HG03039 (cell line): ENCODE results near the gene SLC34A2.
"Not testable (repeated sequence)": the region's sequence is repeated elsewhere in the genome, so short reads cannot be mapped to it uniquely, and the experiment has no call there.

Experiments used
- ATAC-seq: cut with Tn5 transposase; IDR thresholded peaks from one replicate; pipeline ENCODE4 v1.9.1; 2021; ENCODE audit warnings: mild to moderate bottlenecking, moderate library complexity; ENCODE audit not compliant: unreplicated experiment

Gene SLC34A2

GRCh38 chr4:25658777-25659176 is 3.1 kb downstream of the SLC34A2 start:
- no peak for ATAC-seq

DNA sequence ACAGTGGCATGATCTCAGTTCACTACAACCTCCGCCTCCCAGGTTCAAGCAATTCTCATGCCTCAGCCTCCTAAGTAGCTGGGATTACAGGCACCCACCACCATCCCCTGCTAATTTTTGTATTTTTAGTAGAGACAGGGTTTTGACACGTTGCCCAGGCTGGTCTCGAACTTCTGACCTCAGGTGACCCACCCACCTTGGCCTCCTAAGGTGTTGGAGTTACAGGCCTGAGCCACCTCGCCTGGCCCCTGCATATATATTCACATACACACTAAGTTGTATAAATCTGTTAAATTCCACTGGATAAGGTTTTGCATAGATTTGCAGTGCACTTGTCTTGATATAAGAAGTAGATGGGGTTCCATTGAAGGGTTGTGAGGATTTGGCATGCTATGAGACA is 5.8 kb downstream of the SLC34A2 start:
- ATAC-seq, result not testable (repeated sequence)

GRCh38 chr4:25662306-25662705 is 6.7 kb downstream of the SLC34A2 start:
- ATAC-seq, result no peak

GRCh38 chr4:25663781-25664180 is 8.1 kb downstream of the SLC34A2 start:
- no peak for ATAC-seq

- no peak for ATAC-seq
These were observed 10.5 kb downstream of the SLC34A2 start for GRCh38 chr4:25666031-25666630.

DNA sequence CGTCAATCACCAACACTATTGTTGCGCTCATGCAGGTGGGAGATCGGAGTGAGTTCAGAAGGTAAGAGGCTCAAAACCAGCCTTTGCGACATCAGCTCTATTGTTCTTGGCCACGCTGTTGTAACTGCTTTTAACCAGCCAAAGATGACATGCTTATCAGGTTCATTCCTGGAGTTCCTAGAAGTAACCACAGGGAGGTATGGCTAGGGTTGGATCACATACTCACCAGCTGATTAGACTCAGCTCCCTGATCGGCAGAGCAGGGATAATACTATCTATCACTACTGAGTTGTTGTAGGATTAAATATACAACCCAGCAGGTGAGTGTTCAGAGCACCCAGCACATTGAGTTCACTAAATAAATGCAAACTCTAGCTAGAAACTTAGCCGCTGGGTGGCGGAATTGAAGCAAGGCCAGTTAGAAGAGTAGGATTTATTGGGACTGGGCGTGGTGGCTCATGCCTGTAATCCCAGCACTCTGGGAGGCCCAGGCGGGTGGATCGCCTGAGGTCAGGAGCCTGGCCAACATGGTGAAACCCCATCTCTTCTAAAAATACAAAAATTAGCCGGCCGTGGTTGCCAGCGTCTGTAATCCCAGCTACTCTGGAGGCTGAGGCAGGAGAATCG is 12.4 kb downstream of the SLC34A2 start:
- ATAC-seq, result no peak

- no peak for ATAC-seq
These were observed 15.3 kb downstream of the SLC34A2 start for GRCh38 chr4:25670991-25671390.

GRCh38 chr4:25672756-25673155 is 17.1 kb downstream of the SLC34A2 start:
- ATAC-seq, result no peak

DNA sequence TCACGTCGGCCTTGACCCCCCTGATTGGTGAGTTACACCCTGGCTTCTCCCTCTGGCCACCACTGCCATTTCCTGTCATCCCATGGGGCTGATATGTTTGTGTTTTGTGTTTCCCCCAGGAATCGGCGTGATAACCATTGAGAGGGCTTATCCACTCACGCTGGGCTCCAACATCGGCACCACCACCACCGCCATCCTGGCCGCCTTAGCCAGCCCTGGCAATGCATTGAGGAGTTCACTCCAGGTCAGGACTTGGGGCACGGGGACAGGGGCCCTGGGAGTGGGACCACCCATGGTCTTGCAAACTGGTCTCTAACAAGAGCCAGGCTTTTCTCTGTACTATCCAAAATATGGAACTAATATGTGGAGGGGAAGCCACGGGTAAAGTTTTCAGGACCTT is 18.7 kb downstream of the SLC34A2 start:
- ATAC-seq, result no peak

GRCh38 chr4:25676221-25676620 is 20.6 kb downstream of the SLC34A2 start:
- no peak for ATAC-seq

DNA sequence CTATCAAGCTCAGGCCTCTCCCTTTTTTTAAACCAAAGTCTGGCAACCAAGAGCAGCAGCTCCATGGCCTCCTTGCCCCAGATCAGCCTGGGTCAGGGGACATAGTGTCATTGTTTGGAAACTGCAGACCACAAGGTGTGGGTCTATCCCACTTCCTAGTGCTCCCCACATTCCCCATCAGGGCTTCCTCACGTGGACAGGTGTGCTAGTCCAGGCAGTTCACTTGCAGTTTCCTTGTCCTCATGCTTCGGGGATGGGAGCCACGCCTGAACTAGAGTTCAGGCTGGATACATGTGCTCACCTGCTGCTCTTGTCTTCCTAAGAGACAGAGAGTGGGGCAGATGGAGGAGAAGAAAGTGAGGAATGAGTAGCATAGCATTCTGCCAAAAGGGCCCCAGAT is 21.5 kb downstream of the SLC34A2 start:
- no peak for ATAC-seq

- ATAC-seq, result no peak
These were observed 22.3 kb downstream of the SLC34A2 start for GRCh38 chr4:25677943-25678342.

GRCh38 chr4:25687773-25688172 is 32.1 kb downstream of the SLC34A2 start:
- no peak for ATAC-seq

DNA sequence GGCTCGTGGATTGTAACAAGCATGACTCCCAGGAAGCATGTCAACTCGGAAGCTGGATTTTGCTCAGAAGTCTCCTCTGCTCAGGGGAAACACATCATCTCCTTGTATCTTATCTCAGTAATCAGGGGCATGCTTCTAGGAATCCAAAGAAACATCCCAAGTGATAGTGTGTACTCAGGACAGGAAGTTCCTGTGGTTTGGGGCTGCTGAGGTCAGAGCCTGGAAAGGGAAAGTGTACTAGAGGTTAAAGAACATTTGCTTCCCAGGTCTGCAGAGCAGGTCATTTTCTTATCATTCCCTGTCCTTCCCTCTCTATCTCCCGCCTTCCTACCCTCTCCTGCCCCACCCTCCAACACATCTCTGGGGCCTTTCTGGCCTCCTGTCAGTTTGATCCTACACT is 38.8 kb downstream of the SLC34A2 start:
- no peak for ATAC-seq

DNA sequence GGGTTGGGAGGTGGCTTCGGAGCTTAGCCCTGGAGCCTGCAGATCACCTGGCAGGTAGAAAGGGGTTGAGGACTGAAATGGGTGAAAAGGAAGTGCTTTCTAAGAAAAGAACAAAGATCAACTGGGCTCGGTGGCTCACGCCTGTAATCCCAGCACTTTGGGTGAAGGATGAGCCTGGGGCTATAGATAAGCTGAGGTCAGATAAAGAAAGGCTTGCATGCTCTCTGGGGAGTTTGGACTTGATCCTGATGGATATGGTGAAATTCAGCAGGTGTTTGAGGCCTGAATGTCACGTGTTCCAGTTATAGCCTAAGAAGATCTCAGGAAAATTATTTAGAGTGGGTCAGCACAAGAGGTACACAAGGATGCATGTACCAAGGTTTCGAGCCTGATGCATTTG is 40.8 kb downstream of the SLC34A2 start:
- ATAC-seq, result no peak

GRCh38 chr4:25697516-25697915 is 41.9 kb downstream of the SLC34A2 start:
- no peak for ATAC-seq

DNA sequence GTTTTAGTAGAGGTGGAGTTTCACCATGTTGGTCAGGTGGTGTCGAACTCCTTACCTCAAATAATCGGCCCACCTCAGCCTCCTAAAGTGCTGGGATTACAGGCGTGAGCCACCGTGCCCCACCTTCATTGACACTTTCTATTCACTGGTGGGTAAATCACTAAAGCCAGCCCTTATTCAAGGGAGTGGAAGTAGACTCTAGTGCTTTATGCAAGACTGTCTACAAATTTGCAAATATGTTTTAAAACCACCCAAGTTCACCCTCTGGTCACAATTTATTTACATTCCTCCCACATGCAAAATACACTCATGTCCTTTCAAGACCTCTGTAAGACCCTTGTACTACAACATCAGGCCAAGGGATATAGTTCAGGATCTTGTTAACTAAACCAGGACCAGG is 45.0 kb downstream of the SLC34A2 start:
- ATAC-seq, result no peak

DNA sequence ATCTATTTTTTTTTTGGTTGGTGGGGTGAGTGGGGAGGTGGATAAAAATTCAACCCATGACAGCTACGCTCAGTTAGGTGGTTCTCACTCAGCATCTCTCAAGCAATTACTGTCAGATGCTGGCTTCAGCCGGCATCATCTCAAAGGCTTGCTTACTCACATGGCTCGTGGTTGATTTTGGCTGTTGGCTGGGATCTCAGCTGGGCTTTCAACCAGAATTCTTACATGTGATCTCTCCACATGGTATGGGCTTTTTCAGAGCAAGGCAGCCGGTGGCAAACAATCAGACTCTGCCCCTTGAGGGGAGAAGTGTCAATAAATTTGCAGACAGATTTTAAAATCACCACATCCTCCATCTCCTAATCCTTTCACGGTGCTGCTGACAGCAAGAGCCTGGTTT is 47.2 kb downstream of the SLC34A2 start:
- ATAC-seq, result no peak

DNA sequence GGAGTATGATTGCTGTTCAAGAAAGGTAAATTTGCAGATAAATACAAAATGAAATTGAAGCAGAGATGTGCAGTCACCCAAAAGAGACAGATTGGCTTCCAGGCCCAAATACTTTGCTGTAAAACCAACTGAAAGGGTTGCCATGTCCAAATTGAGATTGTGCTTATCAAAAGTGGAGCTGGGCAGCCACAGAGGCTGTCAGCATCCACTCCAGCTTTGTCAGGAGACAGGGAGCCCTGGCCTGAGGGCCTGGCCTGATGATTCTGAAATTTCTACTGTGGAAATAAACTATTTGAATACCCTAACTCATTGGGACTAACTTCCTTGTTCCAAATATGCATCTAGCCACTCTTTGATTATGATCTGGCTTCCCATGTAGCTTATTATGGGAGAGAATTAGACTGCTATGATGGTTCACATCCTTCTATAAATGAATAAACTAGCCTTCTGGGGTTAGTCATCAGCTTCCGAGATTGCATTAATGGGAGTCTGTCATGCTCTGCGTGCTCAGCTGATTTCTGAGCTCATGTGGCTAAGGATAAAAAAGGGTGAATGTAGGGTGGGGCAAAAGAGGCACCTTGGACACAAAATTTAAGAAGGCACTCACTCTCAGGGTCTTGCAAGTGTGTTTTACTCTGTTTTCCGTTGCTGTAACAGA is 48.2 kb downstream of the SLC34A2 start:
- ATAC-seq, result no peak

DNA sequence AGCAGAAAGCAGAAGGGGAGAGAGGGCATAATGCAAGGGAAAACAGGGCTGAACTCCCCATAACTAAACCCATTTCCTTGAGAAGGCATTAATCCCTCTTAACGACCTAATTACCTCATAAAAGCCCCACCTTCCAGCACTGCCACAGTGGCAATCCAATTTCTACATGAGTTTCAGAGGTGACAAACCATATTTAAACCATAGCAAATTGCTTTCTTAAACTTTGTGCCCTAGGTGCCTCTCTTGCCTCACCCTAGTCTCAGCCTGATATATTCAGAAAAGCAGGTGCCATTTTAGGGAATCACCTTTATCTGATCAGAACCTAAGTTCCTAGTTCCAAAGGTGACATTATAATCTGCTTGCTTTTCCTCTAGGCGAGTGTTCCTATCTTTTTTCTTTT is 48.9 kb downstream of the SLC34A2 start:
- no peak for ATAC-seq

GRCh38 chr4:25710637-25711036 is 55.0 kb downstream of the SLC34A2 start:
- ATAC-seq, result no peak

DNA sequence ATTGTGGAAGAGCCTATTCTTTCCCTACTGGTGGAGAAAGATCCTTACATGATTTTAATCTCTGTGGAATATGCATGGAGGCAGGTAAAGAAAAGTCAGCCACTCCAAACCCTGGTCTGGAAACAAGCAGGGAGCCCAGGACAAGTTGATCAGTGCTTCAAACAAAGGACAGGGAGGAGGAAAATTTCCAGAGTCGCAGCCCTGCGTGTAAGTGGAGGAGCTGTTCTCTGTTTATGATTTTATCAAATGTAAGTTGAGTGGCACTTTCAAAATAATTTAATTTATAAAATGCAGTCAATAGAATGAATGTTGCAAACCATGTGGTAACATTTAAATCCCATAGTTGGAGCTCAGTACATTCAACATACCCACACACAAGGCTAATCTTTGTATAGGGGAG is 57.0 kb downstream of the SLC34A2 start:
- ATAC-seq, result no peak

DNA sequence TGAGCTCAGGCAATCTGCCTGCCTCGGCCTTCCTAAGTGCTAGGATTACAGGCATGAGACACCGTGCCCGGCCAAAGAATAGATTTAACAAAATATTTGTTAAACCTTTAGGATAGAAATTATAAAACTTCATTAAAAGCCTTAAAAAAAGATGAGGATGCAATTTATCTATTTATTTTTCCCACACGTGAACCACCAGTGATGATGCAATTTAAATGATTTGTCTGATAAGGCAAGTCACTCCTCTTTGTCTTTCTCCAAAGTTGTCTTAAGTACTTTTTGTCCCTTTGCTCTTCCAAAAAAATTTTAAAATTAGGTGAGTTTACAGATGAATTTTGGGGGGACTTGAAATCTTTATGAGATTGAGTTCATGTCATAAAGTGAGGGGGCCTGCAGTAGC is 58.2 kb downstream of the SLC34A2 start:
- no peak for ATAC-seq
